GM21737 (cell line): ENCODE measurements around the gene GPR39.

Source experiments
- ATAC-seq: cut with Tn5 transposase; IDR thresholded peaks from one replicate; pipeline ENCODE4 v1.9.1; 2021; ENCODE audit warnings: mild to moderate bottlenecking, moderate library complexity; ENCODE audit not compliant: unreplicated experiment

GPR39 gene

GRCh38 chr2:132668987-132669907 is 252.6 kb downstream of the GPR39 start:
- ATAC-seq = no peak

- ATAC-seq = no peak
Measured at GRCh38 chr2:132669908-132670495, 253.4 kb downstream of the GPR39 start, which contains the start of gene LYPD1. LYPD1 (minus strand) TSS chr2:132670205; CDS start chr2:132669932, 273 bp downstream.

- no peak for ATAC-seq
Measured at GRCh38 chr2:132670496-132671150, 254.0 kb downstream of the GPR39 start.

- no peak for ATAC-seq
Measured at GRCh38 chr2:132671151-132671835, 254.7 kb downstream of the GPR39 start.

DNA sequence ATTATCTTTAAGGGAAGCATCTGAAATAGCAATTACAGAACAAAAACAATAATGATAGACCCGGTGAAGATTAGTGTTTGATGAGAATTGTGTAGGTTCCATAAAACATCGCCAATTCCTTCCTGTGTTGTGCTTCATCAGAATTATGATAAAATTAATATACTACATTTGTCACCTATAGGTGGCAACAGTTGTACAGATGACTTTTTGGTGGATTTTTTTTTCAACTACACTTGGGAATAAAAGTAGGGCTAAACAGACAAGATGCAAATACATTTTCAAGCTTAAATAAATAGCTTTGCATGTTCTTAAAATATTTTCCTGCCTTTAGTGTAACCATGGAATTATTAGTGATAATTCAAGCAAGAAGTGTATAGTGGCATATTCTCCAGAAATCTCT is 260.4 kb downstream of the GPR39 start:
- no peak for ATAC-seq

GRCh38 chr2:132677661-132678060 is 261.1 kb downstream of the GPR39 start:
- ATAC-seq = no peak

DNA sequence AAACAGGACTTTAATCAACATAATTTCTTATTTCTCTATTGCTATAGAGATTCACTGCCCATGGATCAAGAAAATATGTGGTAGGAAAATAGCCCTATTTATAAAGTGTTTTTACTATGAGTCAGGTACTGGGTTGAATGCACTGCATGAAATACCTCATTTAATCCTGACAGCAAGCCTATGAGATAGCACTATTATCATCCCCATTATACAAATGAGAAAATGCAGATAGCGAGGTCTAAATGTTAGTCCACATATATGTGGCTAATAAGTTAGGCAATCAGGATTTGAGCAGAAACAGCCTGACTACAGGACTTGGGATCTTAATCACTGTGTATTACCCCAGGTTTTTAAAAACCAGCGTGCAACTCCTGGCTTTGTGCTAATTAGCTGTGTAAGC is 261.9 kb downstream of the GPR39 start:
- ATAC-seq = no peak

DNA sequence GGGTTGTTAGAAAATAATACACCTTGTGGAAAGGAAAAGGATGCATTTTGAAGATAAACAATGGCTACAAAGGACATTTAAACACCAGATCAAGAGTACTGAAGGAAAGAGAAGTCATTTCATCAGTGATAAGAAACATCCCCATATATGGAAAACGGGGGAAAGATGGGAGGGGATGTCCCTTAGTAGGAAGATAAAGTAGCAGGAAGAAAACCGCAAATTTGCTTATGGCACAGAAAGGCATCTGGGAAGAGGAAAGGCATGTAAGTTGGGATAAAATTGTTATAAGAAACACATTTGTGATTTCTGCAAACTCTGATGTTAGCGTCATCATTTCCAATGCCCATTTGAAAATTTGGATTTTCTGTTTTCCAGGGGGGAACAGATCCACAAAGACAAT is 263.9 kb downstream of the GPR39 start:
- no peak for ATAC-seq

- ATAC-seq = no peak
Measured at GRCh38 chr2:132681766-132682165, 265.2 kb downstream of the GPR39 start.

DNA sequence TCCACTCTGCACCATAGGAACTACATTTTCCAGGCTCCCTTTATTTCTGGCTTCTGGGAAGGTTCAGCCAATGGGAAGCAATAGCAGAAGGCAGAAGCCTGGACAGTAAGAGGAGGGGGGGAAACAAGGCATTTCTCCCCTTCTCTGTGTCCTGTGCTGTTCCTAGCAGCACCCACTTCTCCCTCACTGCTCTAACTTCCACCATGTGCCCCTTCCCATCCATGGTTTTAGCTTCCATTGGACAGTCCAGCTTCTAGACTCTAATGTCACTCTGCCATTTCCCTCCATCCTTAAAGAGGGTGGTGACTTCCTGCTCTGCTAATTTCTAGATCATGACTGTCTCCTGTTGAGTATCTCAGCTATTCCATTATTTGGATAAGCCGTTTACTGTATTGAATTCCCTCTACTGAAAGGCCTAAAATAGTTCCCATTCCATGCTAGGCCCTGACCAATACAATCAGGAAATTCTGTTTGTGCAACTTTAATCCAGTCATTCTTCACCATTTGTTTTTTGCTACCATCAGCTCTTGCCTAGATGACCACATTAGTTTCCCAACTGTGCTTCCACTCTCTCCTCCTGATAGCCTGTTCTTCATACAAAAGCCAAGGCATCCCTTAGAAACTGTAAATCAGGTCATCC is 274.2 kb downstream of the GPR39 start:
- ATAC-seq = no peak

DNA sequence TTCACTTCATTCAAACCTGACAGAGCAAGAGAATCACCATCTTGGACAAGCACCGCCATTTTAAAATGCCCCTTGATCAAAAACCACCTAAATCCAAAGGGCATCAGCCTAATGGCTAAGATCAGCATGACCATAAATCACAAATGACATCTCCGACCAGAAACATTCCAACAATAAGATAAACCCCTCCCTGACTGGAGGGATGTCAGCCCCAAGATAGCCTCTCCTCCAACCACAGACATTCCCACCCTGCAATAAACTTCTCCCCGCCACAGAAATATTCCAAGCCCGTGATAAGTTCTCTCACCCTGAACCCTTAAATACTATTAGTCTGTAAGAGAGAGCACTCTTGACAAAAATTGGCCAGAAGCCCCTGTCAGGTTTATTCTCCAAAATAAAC is 275.0 kb downstream of the GPR39 start:
- ATAC-seq = no peak

GRCh38 chr2:132692816-132693215 is 276.2 kb downstream of the GPR39 start:
- ATAC-seq = no peak
